Tibial artery (tissue), 4 donors: ENCODE measurements around the gene PDLIM5.

Experiments
- DNase-seq, 2 donors: peaks; one replicate each; pipeline ENCODE4 v3.0.0-alpha.2; 2019
- H3K27ac ChIP-seq, 2 donors: fragments of 200-600 bp; sonication (generic) in 1 of 2; 1 replicate in 1 of 2; 2 replicates in 1 of 2; pipeline ENCODE4 v1.5.1; 2018 to 2019; ENCODE audit warnings: mild to moderate bottlenecking in 1 of 2
- H3K27me3 ChIP-seq, 2 donors: fragments of 200-600 bp; sonication (generic) in 1 of 2; one replicate each; pipeline versions ENCODE4 v1.5.1 to v1.6.0; 2016 to 2019
- H3K36me3 ChIP-seq, 3 donors: fragments of 200-600 bp; sonication (generic) in 2 of 3; one replicate each; pipeline ENCODE4 v1.5.1; 2016 to 2019; ENCODE audit warnings: mild to moderate bottlenecking in 2 of 3
- H3K4me1 ChIP-seq, 4 donors: fragments of 200-600 bp; sonication (generic) in 2 of 4; 1 replicate in 3 of 4; 2 replicates in 1 of 4; pipeline ENCODE4 v1.5.1; 2016 to 2019
- H3K4me3 ChIP-seq, 2 donors: fragments of 200-600 bp; sonication (generic) in 1 of 2; 1 replicate in 1 of 2; 2 replicates in 1 of 2; pipeline ENCODE4 v1.5.1; 2018 to 2019; ENCODE audit warnings: mild to moderate bottlenecking in 2 of 2
- H3K9me3 ChIP-seq, 3 donors: fragments of 200-600 bp; sonication (generic) in 1 of 3; one replicate each; pipeline ENCODE4 v1.5.1; 2016 to 2019
- CTCF ChIP-seq, 2 experiments: fragments of 200-600 bp in 1 of 2; fragments of 450-650 bp in 1 of 2; IDR thresholded peaks; one replicate each; pipeline ENCODE4 v1.5.1; 2017 to 2019; ENCODE audit warnings: antibody characterized with exemption in 2 of 2, mild to moderate bottlenecking in 1 of 2, moderate library complexity in 1 of 2
- intact Hi-C: fragments of 100-400 bp; cut with DNase I; formaldehyde crosslinking; loops from one replicate; pipeline ENCODE4 v1.15.0; 2023; ENCODE audit warnings: low total_unique reads

The PDLIM5 gene

DNA sequence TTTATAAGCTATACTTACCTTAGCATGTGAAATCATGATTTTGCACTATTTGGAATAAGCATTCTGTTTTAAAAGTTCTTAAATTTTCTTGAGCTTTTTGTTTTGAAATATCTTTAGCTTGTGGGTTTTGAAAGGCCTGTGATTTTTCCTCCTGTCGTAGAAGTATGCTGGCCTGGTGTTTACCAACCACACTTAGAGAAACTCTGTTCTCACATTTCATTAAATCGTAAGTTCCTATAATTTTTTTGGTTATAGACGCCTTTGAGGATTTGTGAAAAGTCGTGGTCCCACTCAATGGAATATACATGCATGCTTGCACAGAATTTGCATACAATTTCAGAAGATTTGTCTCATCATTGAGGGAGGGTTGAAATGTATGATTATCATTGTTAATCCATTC, 63.6 kb downstream of the PDLIM5 start:
- peak overlapping the region; percentile 69 to 77 for H3K27ac ChIP-seq

DNA sequence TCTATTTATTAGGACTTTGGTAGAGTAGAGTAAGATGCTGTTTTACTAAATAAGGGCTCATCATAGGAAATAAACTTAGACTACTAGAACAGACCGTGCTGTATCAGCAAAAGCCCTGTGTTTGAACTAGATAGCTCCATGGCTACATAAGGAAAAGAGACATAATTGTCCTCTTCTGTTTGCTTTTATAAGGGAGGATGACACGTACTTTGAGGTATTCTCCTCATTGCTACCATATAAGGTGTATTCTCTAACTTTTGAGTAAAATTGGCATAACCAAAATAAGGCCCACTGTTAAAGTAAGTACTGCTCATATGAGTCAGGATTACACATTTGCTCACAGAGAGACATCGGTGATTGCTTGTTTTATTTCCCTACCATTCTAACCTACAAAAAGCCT, 64.3 kb downstream of the PDLIM5 start:
- intact Hi-C loops = no loop called here
- no peaks in the 10 kb centered on the region for H3K27me3 ChIP-seq
- H3K4me1 ChIP-seq = peaks cover 0 to 78% (median 43%) of the 10 kb centered on the region in 4 donors
- no peaks in the 10 kb centered on the region for H3K36me3 ChIP-seq
- no peaks in the 10 kb centered on the region for H3K9me3 ChIP-seq
- no peak for TF ChIP-seq CTCF (IDR thresholded peaks at IDR 0.05)
- peak overlapping the region; percentile 69 to 77 for H3K27ac ChIP-seq
- H3K4me3 ChIP-seq = no peak overlapping the region
- DNase-seq = no peak

More for the DNA sequence above, 63.6 kb downstream of the PDLIM5 start:
- no peaks in the 10 kb centered on the region for H3K9me3 ChIP-seq
- no peak overlapping the region for H3K4me3 ChIP-seq
- DNase-seq = no peak
- H3K27me3 ChIP-seq = no peaks in the 10 kb centered on the region
- no peak for TF ChIP-seq CTCF (IDR thresholded peaks at IDR 0.05)
- peaks cover 0 to 78% (median 44%) of the 10 kb centered on the region in 4 donors for H3K4me1 ChIP-seq
- H3K36me3 ChIP-seq = no peaks in the 10 kb centered on the region
- intact Hi-C loops = no loop called here

- intact Hi-C loops = no loop called here
- H3K9me3 ChIP-seq = no peaks in the 10 kb centered on the region
- H3K27me3 ChIP-seq = no peaks in the 10 kb centered on the region
- no peak for DNase-seq
- no peaks in the 10 kb centered on the region for H3K36me3 ChIP-seq
- TF ChIP-seq CTCF (IDR thresholded peaks at IDR 0.05) = no peak
- peak overlapping the region; percentile 69 to 77 for H3K27ac ChIP-seq
- no peak overlapping the region for H3K4me3 ChIP-seq
- H3K4me1 ChIP-seq = peaks cover 0 to 79% (median 46%) of the 10 kb centered on the region in 4 donors
Measured at GRCh38 chr4:94516999-94517398, 65.3 kb downstream of the PDLIM5 start.

GRCh38 chr4:94517492-94517891, 65.8 kb downstream of the PDLIM5 start:
- no peaks in the 10 kb centered on the region for H3K36me3 ChIP-seq
- DNase-seq = no peak
- H3K4me3 ChIP-seq = no peak overlapping the region
- intact Hi-C loops = no loop called here
- peak overlapping the region; percentile 69 to 77 for H3K27ac ChIP-seq
- no peak for TF ChIP-seq CTCF (IDR thresholded peaks at IDR 0.05)
- peaks cover 0 to 84% (median 51%) of the 10 kb centered on the region in 4 donors for H3K4me1 ChIP-seq
- H3K9me3 ChIP-seq = no peaks in the 10 kb centered on the region
- H3K27me3 ChIP-seq = no peaks in the 10 kb centered on the region

DNA sequence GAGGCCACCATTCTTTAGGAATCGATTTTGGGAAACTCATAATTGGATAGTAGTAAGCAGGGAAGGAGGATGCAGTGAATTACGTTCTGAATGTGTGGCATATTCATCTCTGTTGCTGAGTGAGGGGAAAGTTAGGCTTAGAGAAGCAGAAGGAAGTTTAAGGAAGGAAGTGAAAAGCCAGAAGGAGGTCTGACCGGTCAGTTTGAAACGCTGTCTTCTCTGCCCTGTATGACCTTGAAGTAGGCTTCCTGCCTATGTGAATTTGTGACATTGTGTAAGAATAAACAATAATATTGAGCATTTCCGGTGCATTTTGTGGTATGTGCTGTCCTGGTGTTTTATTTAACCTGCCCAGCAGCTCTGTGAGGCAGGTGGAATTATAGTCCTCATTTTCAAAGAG, 67.3 kb downstream of the PDLIM5 start:
- H3K4me3 ChIP-seq = no peak overlapping the region
- intact Hi-C loops = no loop called here
- TF ChIP-seq CTCF (IDR thresholded peaks at IDR 0.05) = no peak
- no peaks in the 10 kb centered on the region for H3K9me3 ChIP-seq
- H3K27me3 ChIP-seq = no peaks in the 10 kb centered on the region
- peaks cover 0 to 99% (median 61%) of the 10 kb centered on the region in 4 donors for H3K4me1 ChIP-seq
- no peaks in the 10 kb centered on the region for H3K36me3 ChIP-seq
- no peak for DNase-seq
- peak overlapping the region; percentile 59 to 69 for H3K27ac ChIP-seq
